Activated naive CD8-positive, alpha-beta T cell treated with anti-CD3 and anti-CD28 coated beads for 36 hours (primary cell): ENCODE results near the gene JPT1. TPM values are rescaled to one million over a fixed set of nuclear protein-coding genes. Genes with fewer than 3 reads are reported as not detected.
"Not testable (repeated sequence)": the region's sequence is repeated elsewhere in the genome, so short reads cannot be mapped to it uniquely, and the experiment has no call there.

Experiments used
- DNase-seq: peaks from one replicate; pipeline ENCODE4 v3.0.0; 2021
- H3K27ac Mint-ChIP-seq: one replicate; pipeline ENCODE4 v1.8.0; 2022; ENCODE audit warnings: mild to moderate bottlenecking, moderate library complexity, mixed read lengths
- H3K27me3 Mint-ChIP-seq: one replicate; pipeline ENCODE4 v1.8.0; 2022; ENCODE audit warnings: mild to moderate bottlenecking, mixed read lengths
- H3K36me3 Mint-ChIP-seq: one replicate; pipeline ENCODE4 v1.8.0; 2021; ENCODE audit warnings: mild to moderate bottlenecking, mixed read lengths
- H3K4me1 Mint-ChIP-seq: one replicate; pipeline ENCODE4 v1.8.0; 2021; ENCODE audit warnings: mixed read lengths
- H3K4me3 Mint-ChIP-seq: one replicate; pipeline ENCODE4 v1.8.0; 2022; ENCODE audit warnings: mild to moderate bottlenecking, moderate library complexity, mixed read lengths
- H3K9me3 Mint-ChIP-seq: one replicate; pipeline ENCODE4 v1.8.0; 2022; ENCODE audit warnings: mixed read lengths
- total RNA-seq, 2 experiments: library from RNA; stranded (reverse); gene quantifications; one replicate each; pipeline ENCODE4 v1.2.3, GENCODE V29; 2021

The JPT1 gene
- total RNA-seq, 2 experiments from 2014 or later, result 245 to 250 TPM

GRCh38 chr17:75128694-75129505, 25.4 kb downstream of the JPT1 start:
- no peak overlapping the region for H3K4me3 Mint-ChIP-seq
- no peaks in the 10 kb centered on the region for H3K27me3 Mint-ChIP-seq
- no peaks in the 10 kb centered on the region for H3K9me3 Mint-ChIP-seq
- H3K36me3 Mint-ChIP-seq, result peaks cover 13% of the 10 kb centered on the region
- no peak for DNase-seq
- H3K4me1 Mint-ChIP-seq, result peaks cover 31% of the 10 kb centered on the region
- H3K27ac Mint-ChIP-seq, result no peak overlapping the region

GRCh38 chr17:75127936-75128335, 26.4 kb downstream of the JPT1 start:
- peaks cover 33% of the 10 kb centered on the region for H3K4me1 Mint-ChIP-seq
- peak overlapping the region; percentile 73 for H3K27ac Mint-ChIP-seq
- H3K27me3 Mint-ChIP-seq, H3K4me3 Mint-ChIP-seq, H3K9me3 Mint-ChIP-seq, DNase-seq: not testable (repeated sequence)
- peaks cover 14% of the 10 kb centered on the region for H3K36me3 Mint-ChIP-seq

DNA sequence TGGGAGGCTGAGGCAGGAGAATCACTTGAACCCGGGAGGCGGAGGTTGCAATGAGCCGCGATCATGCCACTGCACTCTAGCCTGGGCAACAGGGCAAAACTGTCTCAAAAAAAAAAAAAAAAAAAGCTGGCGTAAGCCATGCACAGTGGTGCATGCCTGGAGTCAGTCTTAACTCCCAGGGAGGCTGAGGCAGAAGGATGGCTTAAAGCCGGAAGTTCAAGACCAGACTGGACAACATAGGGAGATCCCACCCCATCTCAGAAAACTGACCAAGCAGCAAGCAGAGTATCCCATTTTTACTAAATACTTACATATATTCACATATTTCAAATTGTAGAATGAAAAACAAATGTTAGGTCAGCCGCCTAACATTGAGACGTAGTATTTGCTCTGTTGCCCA, 27.4 kb downstream of the JPT1 start:
- Mint-ChIP-seq H3K4me1 (peaks cover 28% of the 10 kb centered on the region), H3K36me3 (peaks cover 14% of the 10 kb centered on the region), H3K27ac (no peak overlapping the region), H3K4me3 (no peak overlapping the region), H3K9me3 (no peaks in the 10 kb centered on the region), H3K27me3 (no peaks in the 10 kb centered on the region)
- DNase-seq, result no peak

GRCh38 chr17:75125984-75126383, 28.3 kb downstream of the JPT1 start:
- Mint-ChIP-seq H3K9me3 (no peaks in the 10 kb centered on the region), H3K27me3 (no peaks in the 10 kb centered on the region), H3K27ac (peak overlapping the region; percentile 46), H3K36me3 (peaks cover 14% of the 10 kb centered on the region), H3K4me3 (no peak overlapping the region), H3K4me1 (peaks cover 28% of the 10 kb centered on the region)
- no peak for DNase-seq

DNA sequence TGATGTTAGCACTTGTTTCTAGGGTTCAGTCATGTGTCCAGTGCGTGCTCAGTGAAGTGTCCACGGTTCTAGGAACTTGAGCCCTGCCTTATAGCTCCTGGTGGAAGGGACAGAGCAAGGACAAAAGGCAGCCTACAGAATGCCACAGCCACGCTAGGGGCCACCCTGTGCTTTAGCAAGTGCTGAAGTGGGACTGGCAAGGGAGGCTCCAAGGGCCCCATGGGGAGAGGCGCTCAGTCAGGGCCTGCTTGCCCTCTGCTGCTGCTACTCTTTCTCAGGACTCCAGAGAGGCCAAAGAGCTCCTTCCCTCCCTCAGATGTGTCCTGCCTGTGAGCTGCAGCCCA, 29.5 kb downstream of the JPT1 start:
- peak overlapping the region; percentile 30 for H3K27ac Mint-ChIP-seq
- H3K4me3 Mint-ChIP-seq, result no peak overlapping the region
- no peaks in the 10 kb centered on the region for H3K9me3 Mint-ChIP-seq
- H3K27me3 Mint-ChIP-seq, result no peaks in the 10 kb centered on the region
- H3K36me3 Mint-ChIP-seq, result peaks cover 12% of the 10 kb centered on the region
- H3K4me1 Mint-ChIP-seq, result peaks cover 23% of the 10 kb centered on the region
- DNase-seq, result no peak

DNA sequence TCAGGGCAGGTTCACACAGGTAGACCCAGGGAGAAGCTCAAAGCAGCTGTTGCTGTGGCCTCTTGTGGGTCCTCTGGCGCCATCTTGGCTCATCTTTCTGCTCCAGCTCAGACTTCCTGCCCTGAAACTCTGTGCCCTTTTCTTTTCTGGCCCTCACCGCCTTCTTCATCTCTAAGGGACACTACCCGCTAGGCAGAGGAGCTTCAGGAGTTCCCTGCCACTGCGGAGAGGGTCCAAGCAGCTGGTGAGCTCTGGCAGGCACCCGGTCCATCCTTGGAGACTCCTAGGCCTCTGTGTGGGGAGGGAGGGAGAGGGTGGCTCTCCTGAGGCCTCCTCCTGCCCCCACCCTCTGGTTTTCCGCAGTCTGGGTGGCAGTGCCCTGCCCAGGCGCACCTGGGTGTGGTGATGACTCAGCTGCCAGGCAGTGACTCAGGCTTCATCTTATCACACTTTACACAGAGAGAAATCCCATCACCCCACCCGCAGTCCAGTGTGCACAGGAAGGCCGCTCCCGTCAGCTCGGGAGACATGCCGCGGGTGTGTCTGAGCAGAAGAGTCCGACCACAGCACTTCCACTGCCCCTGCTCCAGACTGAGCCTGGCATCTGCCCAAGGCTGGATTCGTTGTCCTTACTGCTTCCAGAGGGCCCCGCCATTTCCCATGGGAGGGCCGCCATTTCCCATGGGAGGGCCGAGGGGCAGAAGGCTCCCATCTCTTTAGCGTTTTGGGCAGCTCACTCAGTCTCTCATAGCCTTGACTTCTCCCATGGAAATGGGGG, 30.1 kb downstream of the JPT1 start:
- Mint-ChIP-seq H3K36me3 (peaks cover 7% of the 10 kb centered on the region), H3K4me1 (peaks cover 20% of the 10 kb centered on the region), H3K27ac (peak overlapping the region; percentile 29), H3K4me3 (no peak overlapping the region), H3K9me3 (no peaks in the 10 kb centered on the region), H3K27me3 (no peaks in the 10 kb centered on the region)
- DNase-seq, result peak; percentile 37

DNA sequence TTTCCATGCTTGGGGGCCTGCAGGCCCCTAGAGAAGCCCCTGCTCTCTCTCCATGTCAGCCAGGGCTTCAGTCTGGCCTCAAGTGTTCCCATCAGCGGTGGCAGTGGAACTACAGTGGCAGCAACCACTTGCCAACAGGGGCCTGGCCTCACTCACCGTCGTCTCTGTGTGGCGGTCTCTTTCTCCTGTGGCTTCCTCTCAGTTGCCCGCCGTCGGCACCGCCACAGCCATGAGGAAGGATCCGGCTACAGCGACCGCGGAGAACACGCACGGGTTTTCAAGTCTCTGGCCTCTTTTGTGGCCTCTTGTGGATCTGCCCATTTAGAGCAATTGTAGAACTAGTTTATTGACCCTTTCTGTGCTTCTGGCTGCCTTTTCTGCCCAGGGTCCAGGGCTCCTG, 36.0 kb downstream of the JPT1 start:
- H3K36me3 Mint-ChIP-seq, result peaks cover 12% of the 10 kb centered on the region
- peaks cover 16% of the 10 kb centered on the region for H3K4me1 Mint-ChIP-seq
- H3K27ac Mint-ChIP-seq, result no peak overlapping the region
- H3K27me3 Mint-ChIP-seq, result no peaks in the 10 kb centered on the region
- no peak overlapping the region for H3K4me3 Mint-ChIP-seq
- H3K9me3 Mint-ChIP-seq, result no peaks in the 10 kb centered on the region
- DNase-seq, result no peak

DNA sequence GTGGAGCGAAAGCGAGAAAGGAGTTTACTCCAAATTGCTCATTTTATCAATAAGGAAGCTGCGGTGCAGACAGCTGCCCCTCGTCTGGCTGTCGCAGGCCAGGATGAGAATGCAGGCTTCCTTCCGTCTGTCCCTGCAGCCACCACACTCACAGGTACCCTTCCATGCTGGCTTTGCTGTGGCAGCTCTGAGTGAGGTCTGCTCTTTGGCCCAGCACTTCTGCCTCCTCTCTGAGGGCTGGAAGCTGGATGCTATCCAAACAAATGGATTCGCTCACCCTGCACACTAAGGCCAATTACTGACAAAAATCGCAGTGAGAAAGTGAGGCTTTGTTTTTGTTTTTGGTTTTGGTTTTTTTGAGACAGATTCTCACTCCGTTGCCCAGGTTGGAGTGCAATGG, 37.6 kb downstream of the JPT1 start:
- H3K4me3 Mint-ChIP-seq, result no peak overlapping the region
- no peaks in the 10 kb centered on the region for H3K9me3 Mint-ChIP-seq
- peaks cover 20% of the 10 kb centered on the region for H3K36me3 Mint-ChIP-seq
- H3K27me3 Mint-ChIP-seq, result no peaks in the 10 kb centered on the region
- no peak overlapping the region for H3K27ac Mint-ChIP-seq
- peaks cover 21% of the 10 kb centered on the region for H3K4me1 Mint-ChIP-seq
- no peak for DNase-seq

DNA sequence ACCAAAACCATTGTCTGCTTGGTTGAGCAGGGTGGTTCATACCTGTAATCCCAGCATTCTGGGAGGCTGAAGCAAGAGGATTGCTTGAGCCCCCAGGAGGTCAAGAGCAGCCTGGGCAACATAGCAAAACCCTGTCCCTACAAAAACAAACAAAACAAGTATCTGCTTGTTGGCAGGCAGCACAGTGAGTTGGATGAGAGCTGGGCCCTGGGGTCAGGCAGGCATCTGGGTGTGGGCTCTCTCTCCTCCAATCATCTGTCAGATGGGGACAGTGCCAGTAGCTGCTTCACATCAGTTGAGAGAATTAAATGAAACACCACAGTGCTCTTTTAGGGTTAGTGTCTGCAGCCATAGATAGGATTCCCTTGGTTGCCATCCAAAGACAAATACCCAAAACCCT, 38.8 kb downstream of the JPT1 start:
- no peak overlapping the region for H3K4me3 Mint-ChIP-seq
- H3K27ac Mint-ChIP-seq, result no peak overlapping the region
- peaks cover 23% of the 10 kb centered on the region for H3K36me3 Mint-ChIP-seq
- H3K4me1 Mint-ChIP-seq, result peaks cover 26% of the 10 kb centered on the region
- DNase-seq, result no peak
- no peaks in the 10 kb centered on the region for H3K27me3 Mint-ChIP-seq
- no peaks in the 10 kb centered on the region for H3K9me3 Mint-ChIP-seq

- no peaks in the 10 kb centered on the region for H3K27me3 Mint-ChIP-seq
- DNase-seq, result no peak
- H3K9me3 Mint-ChIP-seq, result no peaks in the 10 kb centered on the region
- H3K4me1 Mint-ChIP-seq, result peaks cover 28% of the 10 kb centered on the region
- H3K4me3 Mint-ChIP-seq, result peak overlapping the region; percentile 81
- H3K36me3 Mint-ChIP-seq, result peaks cover 19% of the 10 kb centered on the region
- peak overlapping the region; percentile 84 for H3K27ac Mint-ChIP-seq
These were observed 39.6 kb downstream of the JPT1 start for GRCh38 chr17:75114552-75115314.

GRCh38 chr17:75113798-75114551, 40.3 kb downstream of the JPT1 start:
- H3K36me3 Mint-ChIP-seq, result peaks cover 19% of the 10 kb centered on the region
- no peaks in the 10 kb centered on the region for H3K27me3 Mint-ChIP-seq
- peaks cover 29% of the 10 kb centered on the region for H3K4me1 Mint-ChIP-seq
- peak overlapping the region; percentile 84 for H3K27ac Mint-ChIP-seq
- H3K4me3 Mint-ChIP-seq, result peak overlapping the region; percentile 81
- H3K9me3 Mint-ChIP-seq, result no peaks in the 10 kb centered on the region
- DNase-seq, result peak; percentile 83

DNA sequence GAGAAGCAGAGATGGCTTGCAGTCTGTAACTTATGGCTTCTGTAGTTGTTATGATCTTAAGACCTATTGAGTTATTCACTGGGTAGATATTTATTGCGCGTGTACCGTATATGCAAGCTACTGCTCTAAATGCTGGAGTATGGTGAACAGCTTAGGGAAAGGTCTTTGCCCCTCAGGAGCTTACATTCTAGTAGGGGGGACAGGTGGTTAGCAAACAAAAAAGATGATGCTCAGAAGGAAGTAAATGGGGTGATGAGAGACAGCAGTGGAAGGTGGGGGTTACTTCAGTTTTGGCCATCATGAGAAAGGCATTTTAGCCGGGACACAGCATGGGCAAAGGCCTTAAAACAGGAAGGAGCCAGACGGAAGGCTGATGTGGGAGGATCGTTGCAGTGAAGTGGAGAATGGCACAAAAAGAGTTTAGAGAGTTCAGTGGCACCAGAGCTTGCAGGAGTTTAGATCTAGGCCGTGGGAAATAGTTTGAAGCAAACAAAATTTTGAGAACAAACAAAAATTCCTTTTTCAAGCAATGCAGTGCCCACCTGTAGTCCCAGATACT, 42.5 kb downstream of the JPT1 start:
- H3K4me3 Mint-ChIP-seq, result peak overlapping the region; percentile 57

DNA sequence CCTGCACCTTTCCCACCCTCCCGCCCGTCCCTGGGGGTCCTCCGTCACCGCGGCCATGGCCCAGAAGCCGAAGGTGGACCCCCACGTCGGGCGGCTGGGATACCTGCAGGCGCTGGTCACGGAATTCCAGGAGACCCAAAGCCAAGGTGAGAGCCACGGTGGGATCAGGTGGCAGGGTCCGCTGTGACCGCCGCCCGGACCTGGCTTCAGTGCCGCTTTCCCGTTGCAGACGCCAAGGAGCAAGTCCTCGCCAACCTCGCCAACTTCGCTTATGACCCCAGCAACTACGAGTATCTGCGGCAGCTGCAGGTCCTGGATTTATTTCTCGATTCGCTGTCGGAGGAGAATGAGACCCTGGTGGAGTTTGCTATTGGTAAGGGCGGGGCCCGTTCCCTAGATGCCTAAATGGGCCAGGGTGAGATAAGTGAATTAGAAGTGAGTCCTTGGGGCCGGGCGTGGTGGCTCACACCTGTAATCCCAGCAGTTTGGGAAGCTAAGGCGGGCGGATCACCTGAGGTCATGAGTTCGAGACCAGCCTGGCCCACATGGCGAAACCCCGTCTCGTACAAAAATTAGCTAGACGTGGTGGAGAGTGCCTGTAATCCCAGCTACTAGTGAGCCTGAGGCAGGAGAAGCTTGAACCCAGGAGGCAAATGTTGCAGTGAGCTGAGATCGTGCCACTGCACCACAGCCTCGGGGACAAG, 43.9 kb downstream of the JPT1 start:
- Mint-ChIP-seq H3K9me3 (no peaks in the 10 kb centered on the region), H3K4me1 (peaks cover 33% of the 10 kb centered on the region), H3K36me3 (peaks cover 17% of the 10 kb centered on the region), H3K4me3 (peak overlapping the region; percentile 89), H3K27me3 (no peaks in the 10 kb centered on the region), H3K27ac (peak overlapping the region; percentile 74)
- peak; percentile 9 for DNase-seq

More for the DNA sequence above, 42.5 kb downstream of the JPT1 start:
- Mint-ChIP-seq H3K4me1 (peaks cover 33% of the 10 kb centered on the region), H3K27me3 (no peaks in the 10 kb centered on the region), H3K36me3 (peaks cover 17% of the 10 kb centered on the region), H3K27ac (peak overlapping the region; percentile 10), H3K9me3 (no peaks in the 10 kb centered on the region)
- no peak for DNase-seq
